Body of pancreas (tissue), 4 donors: ENCODE measurements around the gene ZSWIM6.
A peak's percentile ranks its signal among the peaks of the same experiment; 100 is the strongest.

Source experiments
- CTCF ChIP-seq, 7 experiments: fragments of 450-650 bp in 4 of 7; fragments of 200-600 bp in 3 of 7; sonication (generic) in 3 of 7; IDR thresholded peaks; one replicate each; pipeline ENCODE4 v1.5.1; 2016 to 2019; ENCODE audit warnings: antibody characterized with exemption in 7 of 7
- POLR2A ChIP-seq, 3 donors: fragments of 450-650 bp; IDR thresholded peaks; one replicate each; pipeline ENCODE4 v1.6.1; 2016; ENCODE audit warnings: antibody characterized with exemption in 3 of 3, mild to moderate bottlenecking in 2 of 3

- TF ChIP-seq CTCF (IDR thresholded peaks at IDR 0.05), result no peak
- peak in 2 of 3 donors; percentile 49 to 56 for TF ChIP-seq POLR2A (IDR thresholded peaks at IDR 0.05)
Measured at GRCh38 chr5:61290791-61291210, 41.3 kb upstream of the ZSWIM6 start.
